GM12873 (cell line): Measurements from ENCODE around the gene VPS16.

Source experiments
- TF ChIP-seq, protein P1 (sequence below): IDR thresholded peaks from 2 replicates; pipeline ENCODE4 v1.5.1; 2012; ENCODE audit warnings: low read depth, mild to moderate bottlenecking, moderate library complexity, low read length, control low read depth; ENCODE audit not compliant: insufficient read depth; ENCODE audit errors: missing control alignments

VPS16 gene

DNA sequence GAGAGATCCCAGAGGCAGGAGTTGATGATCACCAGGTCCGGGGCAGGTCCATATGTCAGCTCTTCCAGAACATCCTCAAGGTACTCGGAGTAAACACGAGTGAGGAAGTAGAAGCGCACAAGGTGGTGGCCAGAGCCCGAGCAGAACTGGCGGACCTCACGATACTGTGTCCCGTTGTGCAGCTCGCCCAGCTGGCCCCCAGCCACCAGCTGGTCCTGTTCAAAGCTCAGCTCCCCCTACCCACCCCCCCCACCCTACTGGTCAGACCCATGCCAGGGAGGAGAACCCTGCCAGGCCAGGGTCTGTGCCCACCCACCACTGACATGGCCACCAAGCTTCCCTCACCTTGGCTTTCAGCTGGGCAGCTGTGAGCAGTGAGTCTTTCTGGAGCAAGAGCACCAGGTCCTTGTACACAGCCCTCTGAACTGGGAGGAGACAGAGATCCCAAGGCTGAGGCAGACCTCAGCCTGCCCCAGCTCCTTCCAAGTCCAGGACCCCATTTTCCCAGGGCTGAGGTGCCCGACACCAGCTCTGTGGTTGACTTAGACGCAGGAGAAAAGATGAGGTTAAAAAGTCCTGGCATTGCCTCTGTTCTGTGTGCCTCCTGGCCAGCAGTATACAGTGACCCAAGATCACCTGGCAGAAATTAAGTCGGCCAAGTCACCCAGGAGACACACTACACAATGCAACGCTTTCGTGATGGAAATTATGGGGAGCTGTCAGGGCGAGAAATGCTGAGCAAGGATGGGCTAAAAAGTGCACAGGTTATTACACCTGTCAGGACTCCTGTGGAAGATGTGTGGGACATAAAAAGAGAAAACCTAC is 1.5 kb upstream of the VPS16 start:
- TF ChIP-seq, protein P1, sequence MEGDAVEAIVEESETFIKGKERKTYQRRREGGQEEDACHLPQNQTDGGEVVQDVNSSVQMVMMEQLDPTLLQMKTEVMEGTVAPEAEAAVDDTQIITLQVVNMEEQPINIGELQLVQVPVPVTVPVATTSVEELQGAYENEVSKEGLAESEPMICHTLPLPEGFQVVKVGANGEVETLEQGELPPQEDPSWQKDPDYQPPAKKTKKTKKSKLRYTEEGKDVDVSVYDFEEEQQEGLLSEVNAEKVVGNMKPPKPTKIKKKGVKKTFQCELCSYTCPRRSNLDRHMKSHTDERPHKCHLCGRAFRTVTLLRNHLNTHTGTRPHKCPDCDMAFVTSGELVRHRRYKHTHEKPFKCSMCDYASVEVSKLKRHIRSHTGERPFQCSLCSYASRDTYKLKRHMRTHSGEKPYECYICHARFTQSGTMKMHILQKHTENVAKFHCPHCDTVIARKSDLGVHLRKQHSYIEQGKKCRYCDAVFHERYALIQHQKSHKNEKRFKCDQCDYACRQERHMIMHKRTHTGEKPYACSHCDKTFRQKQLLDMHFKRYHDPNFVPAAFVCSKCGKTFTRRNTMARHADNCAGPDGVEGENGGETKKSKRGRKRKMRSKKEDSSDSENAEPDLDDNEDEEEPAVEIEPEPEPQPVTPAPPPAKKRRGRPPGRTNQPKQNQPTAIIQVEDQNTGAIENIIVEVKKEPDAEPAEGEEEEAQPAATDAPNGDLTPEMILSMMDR, result no peak

DNA sequence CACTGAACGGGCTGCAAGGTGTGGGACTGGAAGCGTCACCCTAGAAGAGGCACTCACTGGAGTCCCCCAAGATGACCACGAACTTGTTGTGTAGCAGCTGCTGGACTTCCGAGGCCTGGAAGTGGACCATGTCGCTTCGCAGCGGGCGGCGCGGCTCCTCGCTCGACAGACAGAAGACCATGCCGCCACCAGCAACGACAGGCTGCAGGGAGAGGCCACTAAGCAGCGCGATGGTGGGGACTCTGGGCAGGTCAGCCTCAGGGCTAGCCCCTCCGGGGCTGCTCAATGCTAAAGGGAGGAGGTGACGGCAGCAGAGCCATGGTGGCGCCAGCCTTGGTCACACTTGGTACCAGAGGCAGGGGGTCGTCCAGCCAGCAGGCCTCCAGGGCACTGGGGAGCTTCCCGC is 810 bp upstream of the VPS16 start:
- TF ChIP-seq, protein P1, result no peak

DNA sequence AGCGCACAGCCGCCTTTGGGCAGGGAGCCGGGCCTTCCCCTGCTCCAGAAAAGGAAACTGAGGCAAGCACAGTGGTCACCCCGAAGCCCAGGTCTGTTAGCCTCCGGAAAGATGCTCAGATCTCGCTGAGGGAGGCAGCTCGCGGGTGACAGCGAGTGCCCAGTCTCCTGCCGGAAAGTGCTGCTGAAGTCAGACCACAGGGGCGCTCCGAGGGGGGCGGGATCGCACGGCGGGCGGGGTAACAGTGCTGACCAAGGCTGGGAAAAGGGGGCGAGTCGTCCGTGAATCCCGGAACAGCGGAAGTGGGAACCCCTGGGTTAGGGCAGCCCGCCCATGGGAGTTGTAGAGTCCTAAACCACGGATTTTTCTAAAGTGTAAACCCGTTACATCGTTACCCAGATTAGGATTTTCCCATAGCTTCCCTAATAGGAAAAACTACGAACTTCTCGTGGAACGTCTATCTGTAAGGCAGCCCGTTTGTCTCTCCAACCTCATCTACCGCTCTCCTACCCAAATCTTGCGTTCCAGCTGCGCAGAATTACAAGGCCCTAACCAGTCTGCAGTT is 504 bp downstream of the VPS16 start:
- TF ChIP-seq, protein P1, result no peak

DNA sequence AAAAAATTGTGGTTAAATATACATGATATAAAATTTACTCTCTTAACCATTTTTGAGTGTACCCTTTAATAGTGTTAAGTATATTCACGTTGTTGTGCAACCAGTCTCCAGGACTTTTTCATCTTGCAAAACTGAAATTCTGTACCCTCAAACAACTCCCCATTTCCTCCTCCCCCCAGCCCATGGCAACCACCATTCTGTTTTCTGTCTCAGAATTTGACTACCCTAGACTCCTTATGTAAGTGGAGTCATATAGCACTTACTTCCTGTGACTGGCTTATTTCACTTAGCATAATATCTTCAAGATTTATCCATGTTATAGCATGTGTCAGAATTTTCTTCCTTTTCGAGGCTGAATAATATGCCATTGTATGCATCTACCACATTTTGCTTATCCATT is 5.1 kb downstream of the VPS16 start:
- TF ChIP-seq, protein P1, result no peak

DNA sequence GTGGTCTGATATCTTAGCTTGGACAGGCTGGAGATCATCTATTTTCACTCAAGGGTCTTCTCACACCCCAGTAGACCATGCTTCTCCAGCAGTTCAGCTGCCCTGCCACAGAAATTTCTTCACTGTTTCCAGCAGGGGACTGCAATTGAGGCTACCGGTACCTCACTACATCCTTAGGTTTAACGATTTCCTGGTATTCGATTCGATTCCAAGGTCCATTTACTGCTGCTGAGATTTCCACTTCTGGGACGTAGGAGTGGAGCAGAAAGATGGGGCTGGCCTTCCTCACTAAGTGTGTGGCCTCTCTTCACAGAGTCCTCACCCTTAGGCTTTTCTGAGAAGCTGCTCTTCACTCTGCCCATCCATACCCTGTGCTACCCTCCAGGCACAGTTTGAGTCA is 6.2 kb downstream of the VPS16 start:
- TF ChIP-seq, protein P1, result no peak

DNA sequence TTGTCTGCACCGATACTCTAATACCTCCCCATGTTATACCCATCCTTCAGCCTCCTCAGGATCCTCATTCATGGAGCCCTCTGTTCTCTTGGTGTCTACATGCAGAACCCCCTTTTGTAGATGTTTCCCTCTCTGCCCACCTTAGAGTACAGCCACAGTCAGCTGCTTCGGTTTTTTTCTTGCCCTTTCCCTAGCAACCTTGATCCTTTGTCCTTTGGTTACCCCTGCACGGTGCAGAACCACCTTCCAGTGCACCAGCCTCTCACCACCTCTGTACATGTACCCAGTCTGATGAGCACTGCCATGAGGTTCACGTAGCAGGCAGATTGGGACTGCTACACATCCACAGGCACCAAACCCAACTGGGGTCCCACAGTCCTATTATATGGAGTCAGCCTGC is 7.3 kb downstream of the VPS16 start:
- TF ChIP-seq, protein P1, result no peak

DNA sequence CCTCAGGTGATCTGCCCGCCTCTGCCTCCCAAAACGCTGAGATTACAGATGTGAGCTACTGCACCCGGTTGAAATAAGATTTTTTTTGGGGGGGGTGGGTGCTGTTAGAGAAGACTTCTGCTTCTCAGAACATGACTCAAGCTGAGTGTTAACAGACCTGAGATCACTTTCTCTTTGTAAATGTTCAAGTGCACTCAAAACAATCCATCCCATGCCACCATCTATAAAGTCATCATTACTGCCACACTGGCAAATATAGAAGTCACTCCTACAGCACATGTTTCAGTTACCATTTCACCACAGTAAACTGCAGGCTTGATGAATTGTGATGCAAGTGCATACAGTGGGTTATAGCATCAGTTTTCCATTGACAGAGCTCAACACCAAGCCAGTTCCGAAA is 9.0 kb downstream of the VPS16 start:
- TF ChIP-seq, protein P1, result no peak
